GM12878 (cell line): ENCODE measurements around the gene MMP27. TPM values are rescaled to one million over a fixed set of nuclear protein-coding genes. Genes with fewer than 3 reads are reported as not detected.

Experiments
- ATAC-seq: fragments of 200-7000 bp; cut with Tn5 transposase; 3 replicates; pipeline ENCODE4 v1.9.1; 2020; ENCODE audit warnings: mild to moderate bottlenecking, moderate library complexity
- BruUV-seq: library from RNA; stranded (reverse); fragments of 400-500 nt; replicated peaks from 2 replicates; lab custom pipeline; 2021; lab: Mats Ljungman, UMichigan
- CTCF ChIA-PET: fragments of 300-600 bp; sonication (Branson Sonifier 250); formaldehyde crosslinking; extraction: SDS; loops from one replicate; lab custom pipeline; 2021; ENCODE audit warnings: inconsistent platforms; lab: Yijun Ruan, JAX
- POLR2A ChIA-PET: fragments of 350-600 bp; formaldehyde crosslinking; extraction: SDS; loops from one replicate; lab custom pipeline; 2021; ENCODE audit warnings: inconsistent platforms; lab: Charles Lee
- RAD21 ChIA-PET: fragments of 300-600 bp; sonication (Branson Sonifier 250); formaldehyde crosslinking; loops from one replicate; lab custom pipeline; 2023; ENCODE audit warnings: antibody characterized with exemption; ENCODE audit not compliant: unreplicated experiment; lab: Charles Lee
- SMC1A ChIA-PET: fragments of 300-600 bp; sonication (Branson Sonifier 250); formaldehyde crosslinking; loops from one replicate; lab custom pipeline; 2023; ENCODE audit not compliant: unreplicated experiment, uncharacterized antibody; lab: Charles Lee
- DNase-seq: peaks from one replicate; pipeline ENCODE4 v3.0.0-alpha.2; 2011; ENCODE audit warnings: low read depth, low spot score
- FAIRE-seq: peaks from 3 replicates; lab custom pipeline; 2011; peaks lifted over from hg19 to GRCh38; lab: Jason Lieb, UNC
- H2AFZ ChIP-seq: 2 replicates; pipeline ENCODE4 v1.6.0; 2011; ENCODE audit warnings: low read depth, low read length, control low read depth; ENCODE audit not compliant: control insufficient read depth
- H3K27ac ChIP-seq: 2 replicates; pipeline ENCODE4 v1.5.1; 2011; ENCODE audit warnings: control low read depth; ENCODE audit not compliant: control insufficient read depth, insufficient read depth
- H3K27me3 ChIP-seq, 2 experiments: replicated peaks in 1 of 2; 2 replicates each; pipeline versions ENCODE4 v1.6.0 to v1.6.1; 2011; ENCODE audit warnings: low read length in 1 of 2; ENCODE audit not compliant: control insufficient read depth in 2 of 2, insufficient read depth in 2 of 2
- H3K36me3 ChIP-seq, 2 experiments: 2 replicates each; pipeline ENCODE4 v1.5.1; 2011; ENCODE audit warnings: low read length in 1 of 2; ENCODE audit not compliant: control insufficient read depth in 2 of 2, insufficient read depth in 2 of 2
- H3K4me1 ChIP-seq: 2 replicates; pipeline ENCODE4 v1.6.1; 2011; ENCODE audit warnings: mild to moderate bottlenecking, low read length, moderate library complexity, mixed read lengths; ENCODE audit not compliant: control insufficient read depth, insufficient read depth
- H3K4me2 ChIP-seq: 2 replicates; pipeline ENCODE4 v1.6.0; 2011; ENCODE audit warnings: control low read depth; ENCODE audit not compliant: control insufficient read depth, insufficient read depth
- H3K4me3 ChIP-seq: fragments of 200-600 bp; sonication (generic); 2 replicates; pipeline ENCODE4 v1.5.1; 2016
- H3K79me2 ChIP-seq: 2 replicates; pipeline ENCODE4 v1.6.0; 2011; ENCODE audit warnings: low read length; ENCODE audit not compliant: control insufficient read depth, insufficient read depth
- H3K9ac ChIP-seq: 2 replicates; pipeline ENCODE4 v1.8.0; 2011; ENCODE audit warnings: low read length, control low read depth, mixed read lengths; ENCODE audit not compliant: control insufficient read depth, insufficient read depth
- H3K9me3 ChIP-seq: replicated peaks from 3 replicates; pipeline ENCODE4 v1.5.1; 2011; ENCODE audit warnings: mild to moderate bottlenecking, low read length; ENCODE audit not compliant: control insufficient read depth, insufficient read depth
- H4K20me1 ChIP-seq: 2 replicates; pipeline ENCODE4 v1.6.0; 2011; ENCODE audit not compliant: control insufficient read depth, insufficient read depth
- ASH2L ChIP-seq: fragments of 300-600, 200-600 bp; sonication (generic); IDR thresholded peaks from 2 replicates; pipeline ENCODE4 v1.6.1; 2017; ENCODE audit warnings: low read depth, mild to moderate bottlenecking, borderline replicate concordance
- BCLAF1 ChIP-seq: fragments of 450-650 bp; IDR thresholded peaks from 2 replicates; pipeline ENCODE4 v1.6.1; 2017; ENCODE audit warnings: antibody characterized with exemption, mild to moderate bottlenecking, moderate library complexity
- BMI1 ChIP-seq: fragments of 450-650 bp; IDR thresholded peaks from 2 replicates; pipeline ENCODE4 v1.6.1; 2016; ENCODE audit warnings: mild to moderate bottlenecking, moderate library complexity, borderline replicate concordance
- CREB1 ChIP-seq: IDR thresholded peaks from 2 replicates; pipeline ENCODE4 v1.6.1; 2012; ENCODE audit warnings: low read depth, mild to moderate bottlenecking, inconsistent platforms
- GATAD2B ChIP-seq: fragments of 450-650 bp; conservative IDR thresholded peaks from 2 replicates; pipeline ENCODE4 v1.6.1; 2017; ENCODE audit warnings: low read depth, mild to moderate bottlenecking, moderate library complexity
- MYB ChIP-seq: fragments of 150-350 bp; IDR thresholded peaks from 2 replicates; pipeline ENCODE4 v1.6.1; 2014; ENCODE audit warnings: mild to moderate bottlenecking, low read depth, low read length, borderline replicate concordance
- NR2F1 ChIP-seq: fragments of 450-650 bp; conservative IDR thresholded peaks from 2 replicates; pipeline ENCODE4 v1.6.1; 2017; ENCODE audit warnings: mild to moderate bottlenecking
- POU2F2 ChIP-seq: IDR thresholded peaks from 3 replicates; pipeline ENCODE4 v1.6.1; 2011; ENCODE audit warnings: low read depth, mild to moderate bottlenecking, low read length, borderline replicate concordance
- RUNX3 ChIP-seq: IDR thresholded peaks from 2 replicates; pipeline ENCODE4 v1.6.1; 2012; ENCODE audit warnings: low read length, inconsistent platforms
- ZNF274 ChIP-seq: IDR thresholded peaks from one replicate; pipeline ENCODE4 v1.8.0; 2011; ENCODE audit not compliant: insufficient read length, insufficient read depth
- ZNF622 ChIP-seq: fragments of 450-650 bp; IDR thresholded peaks from 2 replicates; pipeline ENCODE4 v1.6.1; 2017; ENCODE audit warnings: mild to moderate bottlenecking, inconsistent platforms
- ZZZ3 ChIP-seq: IDR thresholded peaks from 2 replicates; pipeline ENCODE4 v1.6.1; 2011; ENCODE audit warnings: low read depth; ENCODE audit not compliant: control insufficient read depth, insufficient read length
- WGBS: methylation state at CpG from one replicate; pipeline ENCODE4 v1.1.6; 2016; ENCODE audit warnings: low lambda C conversion rate; ENCODE audit not compliant: insufficient replicate concordance, insufficient coverage; ENCODE audit errors: missing lambda C conversion rate; 5-methylcytosine and 5-hydroxymethylcytosine counted together
- in situ Hi-C: fragments of 300-500 bp; cut with MboI; formaldehyde crosslinking; loops from 9 replicates; pipeline ENCODE4 v1.14.3; 2018; ENCODE audit warnings: mixed read lengths
- intact Hi-C: fragments of 100-400 bp; cut with micrococcal nuclease; formaldehyde crosslinking; loops from one replicate; pipeline ENCODE4 v1.14.2; 2022; ENCODE audit not compliant: unreplicated experiment
- polyA plus RNA-seq, 11 experiments: library from polyadenylated mRNA; depleted of rRNA in 4 of 11; unstranded in 6 of 11; stranded (reverse) in 5 of 11; fragments of >200 nt; fragmentation: Nextera tagmentation in 4 of 11; fragmentation: Illumina TruSeq in 1 of 11; extraction: Ambion mirVana in 4 of 11; extraction: Trizol in 1 of 11; gene quantifications; 1 replicate in 1 of 11; 2 replicates in 10 of 11; pipeline versions ENCODE4 v1.2.1 to v1.2.3, GENCODE V29; 2011 to 2016; ENCODE audit warnings: inconsistent platforms in 2 of 11, missing spikeins in 2 of 11, low read depth in 1 of 11
- total RNA-seq, 4 experiments: library from RNA; depleted of rRNA in 3 of 4; stranded (reverse); fragments of >200 nt in 3 of 4; fragmentation: Illumina TruSeq in 1 of 4; extraction: Trizol in 1 of 4; gene quantifications; 2 replicates each; pipeline versions ENCODE4 v1.2.1 to v1.2.3, GENCODE V29; 2013 to 2021

Gene MMP27
- total and polyA plus RNA-seq, 10 of the 15 experiments (the other 5 are each of a cell fraction or from before 2014, with no cell fraction given): not detected

DNA sequence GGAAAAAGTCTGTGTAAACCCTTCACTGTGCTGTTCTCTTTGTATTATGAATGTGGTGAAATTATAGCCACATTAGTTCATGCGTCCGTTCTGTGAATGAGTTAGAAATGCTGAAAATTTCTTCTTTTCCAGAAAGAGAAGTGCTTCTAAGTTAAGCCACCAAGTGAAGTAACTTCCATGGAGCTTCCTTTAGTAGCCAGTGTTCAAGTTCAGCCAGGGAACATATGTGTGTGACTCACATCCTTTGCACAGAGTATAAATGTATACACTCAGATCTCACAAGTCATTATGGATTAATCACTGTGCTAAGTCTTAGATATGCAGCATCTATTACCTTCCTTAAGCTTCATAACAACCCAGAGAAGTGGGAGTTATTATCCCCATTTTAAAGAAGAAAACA, 22.3 kb upstream of the MMP27 start:
- ChIA-PET SMC1A (no interaction called here), RAD21 (no interaction called here), CTCF (no interaction called here), POLR2A (no interaction called here)
- no peaks in the 10 kb centered on the region for H4K20me1 ChIP-seq
- in situ Hi-C loops (no loop called here), intact Hi-C loops (no loop called here)
- BruUV-seq: no TSS peak
- no peak overlapping the region for H3K4me2 ChIP-seq
- H3K36me3 ChIP-seq: no peaks in the 10 kb centered on the region
- H3K9me3 ChIP-seq: no peaks in the 10 kb centered on the region; the same call in 2 of the 3 replicates
- H3K9ac ChIP-seq: no peak overlapping the region
- DNase-seq (no peak), ATAC-seq (no peak), FAIRE-seq (no peak)
- H3K27ac ChIP-seq: no peak overlapping the region
- 41% methylated on average over 2 of the region's 2 CpGs for WGBS
- TF ChIP-seq NR2F1: no peak
- no peak for TF ChIP-seq ASH2L
- no peak for TF ChIP-seq CREB1
- no peak for TF ChIP-seq ZNF622
- TF ChIP-seq ZZZ3: no peak
- TF ChIP-seq BCLAF1: no peak
- no peak for TF ChIP-seq BMI1
- no peak for TF ChIP-seq RUNX3
- TF ChIP-seq POU2F2: no peak
- TF ChIP-seq ZNF274: no peak
- TF ChIP-seq GATAD2B: no peak
- TF ChIP-seq MYB: no peak
- no peaks in the 10 kb centered on the region for H3K79me2 ChIP-seq
- no peaks in the 10 kb centered on the region; a peak in 1 of 4 replicates for H3K27me3 ChIP-seq
- no peak overlapping the region for H3K4me3 ChIP-seq
- no peak overlapping the region for H2AFZ ChIP-seq
- H3K4me1 ChIP-seq: no peaks in the 10 kb centered on the region
